H1 (cell line): ENCODE data around the gene MFAP5. TPM values are rescaled to one million over a fixed set of nuclear protein-coding genes. Genes with fewer than 3 reads are reported as not detected.

Experiments
- ATF3 ChIP-seq: IDR thresholded peaks from 2 replicates; pipeline ENCODE4 v1.6.1; 2011; ENCODE audit warnings: low read depth, mild to moderate bottlenecking, low read length; ENCODE audit not compliant: insufficient read depth
- BCL11A ChIP-seq, 2 experiments: IDR thresholded peaks; one replicate each; pipeline ENCODE4 v1.6.1; 2011; ENCODE audit warnings: low read depth in 2 of 2, low read length in 2 of 2, mild to moderate bottlenecking in 2 of 2
- CHD7 ChIP-seq: fragments of 300-600 bp; sonication (generic); IDR thresholded peaks from 2 replicates; pipeline ENCODE4 v1.7.1; 2012; ENCODE audit warnings: low read length, moderate library complexity, mild to moderate bottlenecking, inconsistent platforms; ENCODE audit not compliant: insufficient replicate concordance
- CTCF ChIP-seq, 3 experiments: IDR thresholded peaks; 1 replicate in 2 of 3; 2 replicates in 1 of 3; pipeline versions ENCODE4 v1.5.1 to v1.6.1; 2011; ENCODE audit warnings: low read length in 3 of 3, mild to moderate bottlenecking in 3 of 3, inconsistent platforms in 2 of 3, low read depth in 1 of 3, moderate library complexity in 1 of 3; ENCODE audit not compliant: insufficient read depth in 1 of 3; ENCODE audit errors: control extremely low read depth in 1 of 3
- KDM1A ChIP-seq: fragments of 200-600, 300-600 bp; sonication (generic); IDR thresholded peaks from 2 replicates; pipeline ENCODE4 v1.7.1; 2016; ENCODE audit warnings: mild to moderate bottlenecking, low read length, borderline replicate concordance
- SIRT6 ChIP-seq: IDR thresholded peaks from one replicate; pipeline ENCODE4 v1.7.1; 2012; ENCODE audit warnings: low read length, inconsistent platforms
- TAF7 ChIP-seq: optimal IDR thresholded peaks from 2 replicates; pipeline ENCODE3; 2011; ENCODE audit warnings: low read depth, mild to moderate bottlenecking, inconsistent platforms, low read length, moderate library complexity, borderline replicate concordance
- polyA plus RNA-seq, 7 experiments: library from polyadenylated mRNA; depleted of rRNA in 3 of 7; stranded (reverse) in 5 of 7; unstranded in 2 of 7; fragments of >200 nt in 5 of 7; fragments of 200-250 nt in 2 of 7; gene quantifications; 1 replicate in 5 of 7; 2 replicates in 1 of 7; 4 replicates in 1 of 7; pipeline versions ENCODE4 v1.2.1 to v1.2.3, GENCODE V29; 2011 to 2013; ENCODE audit warnings: missing spikeins in 2 of 7, mixed read lengths in 2 of 7
- total RNA-seq: library from RNA; stranded (reverse); fragmentation: NEBNext Ultra II Directional; extraction: Animal tissue kit (Norgen Biotek cat#: 25700); gene quantifications from 2 replicates; pipeline ENCODE4 v1.2.1, GENCODE V29; 2021

The MFAP5 gene
- total and polyA plus RNA-seq, 2 of the 8 experiments (the other 6 are each of a cell fraction or from before 2014, with no cell fraction given), result 0.60 to 0.86 TPM

- TF ChIP-seq CHD7 (no peak), SIRT6 (no peak), CTCF (IDR thresholded peaks at IDR 0.05; ENCODE audit: control extremely low read depth in 1 of 3, insufficient read depth in 1 of 3, low read depth in 1 of 3, low read length in 3 of 3) (no peak), ATF3 (no peak), TAF7 (no peak), KDM1A (no peak), BCL11A (IDR thresholded peaks at IDR 0.05; ENCODE audit: low read depth in 2 of 2, low read length in 2 of 2) (no peak)
Measured at GRCh38 chr12:8697476-8698131, 35.0 kb upstream of the MFAP5 start, which contains the start of gene RIMKLB (continued).
